HuH-7 (cell line): Measurements from ENCODE around the gene SDC3.
"Not testable (repeated sequence)": the region's sequence is repeated elsewhere in the genome, so short reads cannot be mapped to it uniquely, and the experiment has no call there.

Experiments
- DNase-seq: peaks from one replicate; pipeline ENCODE4 v3.0.0; 2011; ENCODE audit warnings: low spot score

The SDC3 gene

DNA sequence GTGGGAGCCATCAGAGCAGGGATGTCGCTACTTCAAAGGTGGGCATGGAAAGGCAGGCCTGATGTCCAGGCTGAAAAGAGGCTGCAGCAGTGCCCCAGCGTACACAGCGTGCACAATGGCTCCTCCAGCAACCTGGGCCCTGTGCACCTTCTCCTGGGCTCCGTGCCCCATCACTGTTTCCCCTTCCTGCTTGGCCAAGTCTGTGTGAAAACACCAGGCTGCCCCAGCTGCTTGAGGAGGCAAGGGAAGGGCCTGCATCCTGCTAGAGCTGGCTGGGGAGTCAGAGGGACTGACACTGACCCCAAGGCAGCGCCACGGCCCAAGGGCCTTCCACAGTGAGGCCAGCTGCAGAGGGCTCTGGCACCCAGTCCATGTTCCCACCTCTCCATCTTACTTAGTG lies 33.4 kb downstream of the SDC3 start:
- DNase-seq = no peak

GRCh38 chr1:30874176-30874575 lies 34.4 kb downstream of the SDC3 start:
- no peak for DNase-seq

DNA sequence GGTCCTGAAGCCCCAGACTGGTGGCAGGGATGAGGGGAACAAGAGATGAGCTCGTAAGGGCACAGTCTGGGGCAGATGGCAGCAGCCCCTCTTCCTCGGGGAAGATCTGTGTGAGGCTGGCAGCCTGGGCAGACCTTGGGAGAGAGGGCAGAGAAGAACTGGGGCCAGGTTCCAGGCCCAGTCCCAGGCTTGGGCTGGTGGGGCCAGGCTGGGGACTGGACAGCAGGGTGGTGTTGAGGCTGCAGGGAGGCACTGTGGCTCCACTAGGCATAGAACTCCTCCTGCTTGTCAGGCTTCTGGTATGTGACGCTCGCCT lies 35.7 kb downstream of the SDC3 start:
- DNase-seq = no peak

DNA sequence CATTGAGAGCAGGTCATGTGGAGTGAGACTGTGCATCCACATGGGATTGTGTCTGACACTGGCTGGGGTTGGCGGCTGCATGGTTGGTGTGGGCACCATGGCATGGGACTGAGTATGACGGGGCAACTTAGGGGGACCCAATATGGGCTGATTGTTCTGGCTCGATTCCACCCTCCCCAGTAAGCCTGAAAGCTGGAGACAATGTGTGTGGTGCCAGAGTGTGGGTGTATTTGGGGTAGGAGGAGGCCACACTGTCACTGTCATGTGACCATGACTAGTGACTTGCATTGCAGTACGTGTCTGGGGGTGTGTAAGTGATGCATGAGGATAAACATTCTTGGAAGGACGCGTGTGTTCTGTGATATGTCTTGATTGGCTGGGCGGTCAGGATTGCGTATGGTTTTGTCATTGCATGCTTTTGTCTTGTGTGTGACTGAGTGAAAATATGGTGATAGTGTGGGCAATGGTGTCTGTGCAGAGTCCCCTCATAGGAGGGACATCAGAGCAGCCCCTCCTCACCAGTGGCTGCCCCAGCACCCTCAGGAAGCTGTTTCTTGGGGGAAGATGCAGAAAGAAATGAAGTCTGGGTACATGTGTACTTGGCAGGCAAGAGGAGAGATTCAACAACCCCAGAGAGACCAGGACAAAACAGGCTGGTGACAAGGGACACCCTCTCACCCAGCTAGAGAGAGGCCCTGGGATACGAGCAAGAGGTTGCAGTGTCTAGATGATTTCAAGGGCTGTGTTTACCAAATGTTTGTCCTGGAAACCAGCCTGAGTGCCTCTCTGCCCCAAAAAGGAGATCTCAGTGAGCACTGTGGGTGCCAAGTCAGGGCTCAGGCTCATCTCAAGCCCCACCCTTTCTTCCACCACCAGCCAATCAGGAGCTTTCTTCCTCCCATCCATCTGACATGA lies 36.3 kb downstream of the SDC3 start:
- no peak for DNase-seq

DNA sequence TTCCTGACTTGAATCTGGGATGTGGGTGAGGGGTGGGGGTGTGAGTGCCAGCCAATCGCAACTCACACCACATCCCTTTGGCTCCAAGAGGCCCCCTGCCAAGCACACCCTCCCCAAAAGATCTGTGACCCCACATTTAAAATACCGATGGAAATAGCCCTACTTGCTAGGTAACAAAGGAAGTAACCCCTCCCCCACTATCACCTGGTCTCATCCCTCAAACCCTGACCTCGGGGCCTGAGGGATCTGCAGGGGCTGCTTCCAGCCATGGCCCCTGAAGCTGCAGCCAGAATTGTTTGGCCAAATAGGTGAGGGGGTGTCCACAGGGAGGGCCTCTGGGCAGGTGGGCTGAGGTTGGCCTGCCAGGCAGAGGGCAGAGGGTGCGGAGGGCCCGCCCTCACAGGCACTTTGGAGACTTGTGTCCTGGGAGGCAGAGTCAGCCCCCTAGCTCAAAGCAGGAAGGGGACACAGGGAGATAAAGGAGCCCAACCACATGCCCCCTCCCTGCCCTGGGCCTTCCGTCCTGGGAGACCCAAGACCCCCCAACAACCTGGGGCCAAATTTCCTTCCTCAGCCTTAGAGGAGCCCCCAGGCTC lies 37.2 kb downstream of the SDC3 start:
- no peak for DNase-seq

GRCh38 chr1:30870656-30871055 lies 37.9 kb downstream of the SDC3 start:
- no peak for DNase-seq

GRCh38 chr1:30870035-30870434 lies 38.5 kb downstream of the SDC3 start:
- DNase-seq = no peak

DNA sequence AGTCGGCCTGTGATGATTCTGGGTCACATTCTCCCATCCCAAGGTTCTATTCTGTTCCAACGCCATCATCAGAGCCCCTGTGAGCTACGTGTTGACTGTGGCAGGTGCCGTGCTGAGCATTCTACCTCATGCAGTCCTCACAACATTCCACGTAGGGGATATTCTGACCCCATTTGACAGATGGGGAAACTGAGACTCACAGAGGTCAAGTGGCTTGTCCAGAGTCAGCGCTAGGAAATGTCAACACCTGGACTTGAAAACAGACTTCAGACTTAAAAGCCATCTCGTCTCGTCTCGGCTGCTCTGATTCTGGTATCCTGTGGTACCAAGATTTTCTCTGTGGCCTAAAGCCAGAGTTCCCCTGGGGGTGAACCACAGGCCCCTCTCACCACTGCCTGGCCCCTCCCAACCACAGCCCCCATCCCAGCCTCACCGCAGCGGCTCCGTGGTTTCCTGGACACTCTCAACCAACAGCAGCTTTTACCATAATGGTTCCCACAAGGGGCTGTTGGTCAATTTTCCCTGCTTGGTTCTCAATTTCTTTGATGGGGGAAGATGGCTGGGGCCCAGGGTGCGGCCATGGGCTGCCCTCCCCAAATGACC lies 39.6 kb downstream of the SDC3 start:
- DNase-seq = no peak

DNA sequence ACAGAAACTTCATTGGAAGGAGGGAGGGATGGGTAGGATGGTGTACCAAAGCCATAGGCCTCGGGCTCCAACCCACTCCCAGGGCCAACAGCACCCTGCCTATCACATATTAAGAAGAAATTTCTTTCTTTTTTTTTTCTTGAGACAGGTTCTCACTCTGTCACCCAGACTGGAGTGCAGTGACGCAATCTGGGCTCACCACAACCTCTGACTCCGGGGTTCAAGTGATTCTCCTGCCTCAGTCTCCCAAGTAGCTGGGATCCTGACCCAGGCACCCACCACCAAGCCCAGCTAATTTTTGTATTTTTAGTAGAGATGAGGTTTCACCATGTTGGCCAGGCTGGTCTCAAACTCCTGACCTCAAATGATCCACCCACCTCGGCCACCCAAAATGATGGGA lies 40.5 kb downstream of the SDC3 start:
- DNase-seq = not testable (repeated sequence)

DNA sequence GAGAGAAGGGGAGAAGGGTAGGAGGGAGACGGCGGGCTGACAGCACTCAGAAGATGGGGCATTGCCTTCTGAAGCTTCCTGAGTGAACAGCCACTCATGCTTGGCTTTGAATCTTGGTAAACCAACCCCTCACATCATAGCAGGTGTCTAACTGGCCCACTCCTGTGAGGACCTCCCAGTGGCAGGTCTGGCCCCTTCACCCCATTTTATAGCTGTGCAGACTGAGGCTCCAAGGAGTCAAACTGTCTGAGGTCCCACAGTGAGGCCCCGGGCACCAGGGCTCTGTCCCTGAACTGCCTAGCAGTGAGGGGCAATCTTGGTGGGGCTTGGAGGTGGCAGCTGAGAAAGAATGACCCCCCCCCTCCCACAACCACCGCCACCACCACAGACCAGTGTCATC lies 41.0 kb downstream of the SDC3 start:
- no peak for DNase-seq

- DNase-seq = no peak
Observed at GRCh38 chr1:30866594-30866993, 42.0 kb downstream of the SDC3 start.

DNA sequence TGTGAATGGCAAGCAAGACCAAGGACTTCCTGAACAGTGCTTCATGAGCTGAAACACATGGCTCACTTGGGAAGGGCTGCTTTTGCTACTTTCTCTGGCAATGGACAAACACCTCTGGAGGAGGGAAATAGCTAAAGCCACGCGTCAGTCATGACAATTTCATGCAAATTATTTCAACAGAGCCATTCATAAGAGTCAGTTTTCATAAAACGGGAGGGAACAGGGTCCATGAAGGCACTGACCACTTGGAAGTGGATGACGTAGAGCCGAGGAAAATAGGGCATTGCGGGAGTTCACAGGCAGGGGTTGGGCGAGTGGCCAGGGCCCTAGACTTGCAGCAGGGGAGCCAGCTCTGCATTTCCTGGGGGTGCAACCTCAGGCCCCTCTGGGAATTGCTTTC lies 43.9 kb downstream of the SDC3 start:
- DNase-seq = no peak

GRCh38 chr1:30863858-30864604 lies 44.5 kb downstream of the SDC3 start:
- DNase-seq = no peak

GRCh38 chr1:30860320-30860652 lies 48.3 kb downstream of the SDC3 start:
- DNase-seq = no peak

DNA sequence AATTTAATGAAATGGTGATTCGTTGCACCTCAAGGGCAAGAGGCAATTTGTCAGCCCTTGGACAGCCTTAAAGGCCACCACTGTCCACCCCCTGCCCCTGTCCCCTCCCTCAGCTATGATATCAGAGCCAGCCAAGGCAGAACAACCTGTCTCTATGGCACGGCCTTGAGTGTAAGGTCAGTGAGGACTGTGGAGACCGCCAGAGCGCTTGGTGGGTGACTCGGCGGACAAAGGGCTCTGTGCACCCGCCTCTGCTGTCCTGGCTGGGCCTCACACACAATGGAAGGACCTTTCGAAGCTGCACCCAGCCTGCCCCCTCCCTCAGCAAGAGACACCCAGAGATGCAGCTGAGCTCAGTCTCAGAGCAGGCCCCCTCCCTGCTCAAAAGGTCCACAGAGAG lies 50.6 kb downstream of the SDC3 start:
- DNase-seq = no peak

DNA sequence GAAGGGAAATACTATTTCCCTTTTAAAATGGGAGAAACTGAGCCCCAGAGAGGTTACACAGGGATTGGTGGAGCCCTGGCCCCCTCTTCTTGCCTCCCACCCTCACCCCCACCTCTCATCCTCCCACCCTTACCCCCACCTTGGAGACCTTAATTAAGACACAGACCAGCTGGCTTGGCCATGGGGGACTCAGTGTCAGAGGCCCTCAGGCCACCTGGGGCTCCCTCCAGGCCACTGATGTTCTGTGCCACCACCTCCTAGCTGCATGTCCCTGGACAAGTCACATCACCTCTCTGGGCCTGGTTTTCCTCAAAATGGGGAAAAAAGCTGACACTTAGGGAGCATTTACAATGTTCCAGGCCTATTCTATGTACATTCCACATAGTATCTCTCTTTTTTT lies 51.5 kb downstream of the SDC3 start:
- no peak for DNase-seq

DNA sequence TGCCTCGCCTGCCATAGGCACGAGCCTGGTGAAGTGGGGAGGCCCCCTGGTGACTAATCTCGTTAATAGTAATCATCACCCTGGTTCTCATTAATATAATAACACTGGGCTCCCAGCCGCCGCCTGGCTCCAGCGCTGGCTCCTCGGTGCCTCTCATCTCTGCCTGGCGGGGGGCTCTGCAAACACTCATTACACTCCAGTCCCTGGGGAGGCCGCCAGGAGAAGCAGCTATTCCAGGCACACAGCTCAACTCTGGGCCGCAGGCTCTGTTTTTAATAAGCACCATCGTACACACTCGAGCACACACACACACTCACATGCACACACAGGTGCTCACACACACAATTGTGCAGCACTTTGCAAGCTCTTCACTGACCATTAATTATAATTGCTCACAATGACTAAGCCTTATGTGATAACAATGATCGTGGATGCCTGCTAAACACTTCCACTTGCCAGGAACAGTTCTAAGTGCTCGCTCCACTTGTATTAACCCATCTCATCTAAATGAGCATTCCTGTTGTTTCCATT lies 52.2 kb downstream of the SDC3 start:
- no peak for DNase-seq

DNA sequence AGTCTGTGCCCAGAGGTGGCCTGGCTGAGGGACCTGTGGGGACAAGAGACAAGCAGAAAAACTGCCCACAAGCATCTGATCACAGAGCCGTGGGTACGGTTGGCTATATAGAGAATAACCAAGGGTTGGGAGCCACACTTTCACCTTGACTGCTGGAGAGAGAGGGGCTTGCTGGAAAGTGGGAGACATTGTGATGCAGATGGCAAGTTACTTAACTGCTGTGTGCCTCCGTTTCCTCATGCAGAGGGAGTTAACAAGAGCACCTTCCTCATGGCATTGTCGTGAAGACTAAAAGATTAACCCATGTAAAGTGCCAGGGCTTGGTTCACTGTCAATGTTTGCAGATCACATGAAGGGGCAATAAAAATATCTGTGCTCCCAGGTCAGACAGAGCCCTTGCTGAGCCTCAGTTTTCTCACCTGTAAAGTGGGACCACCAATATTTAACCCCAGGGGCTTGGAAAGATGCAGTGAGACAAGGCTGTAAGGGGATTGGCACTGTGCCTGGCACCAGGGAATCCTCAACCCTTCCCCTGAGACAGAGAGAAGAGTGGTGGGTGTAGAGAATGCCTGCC lies 52.8 kb downstream of the SDC3 start:
- no peak for DNase-seq

DNA sequence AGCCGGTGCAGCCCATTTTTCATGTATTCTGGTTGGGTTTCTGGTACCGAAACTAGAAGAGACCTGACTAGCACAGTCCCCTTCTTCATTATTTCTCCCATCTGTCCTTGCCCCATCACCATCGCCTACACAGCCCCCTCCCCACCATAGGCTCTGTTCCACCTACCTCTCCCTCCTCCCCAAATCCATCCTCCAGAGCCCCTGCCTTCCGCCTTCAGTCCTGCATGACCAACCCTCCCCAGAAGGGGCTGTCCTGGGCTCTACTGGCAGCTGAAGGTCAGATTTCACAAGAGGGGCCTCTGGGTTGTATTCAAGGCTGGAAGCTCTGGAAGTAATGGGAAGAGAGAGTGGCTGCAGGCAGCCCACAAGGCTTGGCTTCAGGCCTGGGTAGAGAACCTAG lies 55.2 kb downstream of the SDC3 start:
- DNase-seq = peak; percentile 58

DNA sequence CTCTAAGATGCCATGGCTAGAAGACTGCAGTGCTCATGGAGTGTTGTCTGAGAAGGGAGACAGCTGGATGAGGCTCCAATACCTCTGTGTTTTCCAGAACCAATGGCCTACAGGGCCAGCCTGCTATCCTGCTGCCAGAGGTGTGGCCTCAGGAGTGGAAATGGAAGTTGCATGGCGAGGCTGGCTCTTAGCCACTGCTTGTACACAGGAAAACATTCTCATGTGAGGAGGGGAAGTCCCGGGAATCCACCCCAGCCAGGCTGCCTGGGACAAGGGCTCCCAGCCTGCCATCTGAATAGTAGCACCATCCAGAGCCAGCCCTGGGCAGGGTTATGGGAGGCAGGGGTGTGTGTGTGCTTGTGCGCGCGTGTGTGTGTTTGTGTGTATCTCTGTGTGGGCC lies 56.5 kb downstream of the SDC3 start:
- no peak for DNase-seq

- no peak for DNase-seq
Observed at GRCh38 chr1:30851286-30851685, 57.3 kb downstream of the SDC3 start.

- no peak for DNase-seq
Observed at GRCh38 chr1:30850607-30851006, 58.0 kb downstream of the SDC3 start.
